GM21737 (cell line): ENCODE measurements around the gene SELL.
"Not testable (repeated sequence)": the region's sequence is repeated elsewhere in the genome, so short reads cannot be mapped to it uniquely, and the experiment has no call there.

ENCODE experiments used
- ATAC-seq: cut with Tn5 transposase; IDR thresholded peaks from one replicate; pipeline ENCODE4 v1.9.1; 2021; ENCODE audit warnings: mild to moderate bottlenecking, moderate library complexity; ENCODE audit not compliant: unreplicated experiment

Gene SELL

DNA sequence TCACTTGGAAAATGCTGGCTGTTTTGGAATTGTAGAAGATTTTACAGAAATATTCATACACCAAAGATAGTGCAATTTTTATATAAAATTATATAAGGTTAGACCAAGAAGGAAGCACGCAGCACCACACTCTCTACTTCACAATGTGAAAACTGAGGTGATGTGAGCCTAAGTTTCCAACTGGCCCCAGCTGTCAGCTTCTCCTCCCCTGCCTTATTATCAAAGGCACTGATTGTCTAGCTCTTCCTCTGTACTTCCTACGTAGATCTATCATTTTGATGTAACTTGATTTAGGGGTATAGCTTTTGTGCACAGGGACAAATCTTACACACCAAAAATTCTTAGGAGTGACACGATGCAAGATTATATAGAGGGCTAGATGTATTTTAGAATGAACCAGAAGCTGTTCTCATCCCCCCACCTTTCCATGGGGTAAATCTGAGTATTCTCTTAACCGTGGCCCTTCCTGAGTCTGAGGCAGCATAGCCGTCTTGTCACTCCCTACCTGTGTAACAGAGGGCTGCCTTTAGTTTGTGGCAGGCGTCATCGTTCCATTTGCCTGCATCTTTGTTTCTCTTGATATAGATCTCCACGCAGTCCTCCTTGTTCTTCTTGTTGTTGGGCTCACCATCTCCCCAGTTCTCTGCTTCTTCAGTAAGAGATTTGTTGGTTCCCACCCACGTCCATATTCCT, 3.4 kb downstream of the SELL start:
- no peak for ATAC-seq

GRCh38 chr1:169704797-169705196, 6.6 kb downstream of the SELL start:
- ATAC-seq: no peak

- no peak for ATAC-seq
Measured at GRCh38 chr1:169701261-169702005, 10.0 kb downstream of the SELL start.

GRCh38 chr1:169699707-169700106, 11.7 kb downstream of the SELL start:
- ATAC-seq: no peak

- ATAC-seq: no peak
Measured at GRCh38 chr1:169698976-169699375, 12.4 kb downstream of the SELL start.

GRCh38 chr1:169697755-169698154, 13.7 kb downstream of the SELL start:
- no peak for ATAC-seq

GRCh38 chr1:169696273-169697100, 14.9 kb downstream of the SELL start:
- no peak for ATAC-seq

GRCh38 chr1:169694304-169695075, 16.9 kb downstream of the SELL start:
- ATAC-seq: peak; percentile 37

- ATAC-seq: no peak
Measured at GRCh38 chr1:169692756-169693460, 18.5 kb downstream of the SELL start.

DNA sequence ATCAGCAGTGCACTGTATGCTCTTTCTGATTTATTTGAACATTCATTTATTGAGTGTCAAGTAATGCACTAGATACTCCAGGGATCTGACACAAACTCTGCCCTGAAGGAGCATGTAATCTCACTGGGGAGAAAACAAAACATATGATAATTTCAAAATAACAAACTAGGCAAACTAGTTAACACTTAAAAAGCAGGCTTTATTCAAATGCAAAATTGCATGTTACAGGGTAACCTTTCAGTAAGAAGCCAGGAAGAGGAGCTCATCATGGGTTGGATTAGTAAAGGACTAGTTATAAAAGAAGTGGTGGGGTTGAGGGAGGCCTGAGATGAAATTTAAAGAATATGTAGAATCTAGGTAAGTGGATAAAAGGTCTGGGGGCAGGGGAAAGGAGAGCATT, 20.9 kb downstream of the SELL start:
- ATAC-seq: no peak

DNA sequence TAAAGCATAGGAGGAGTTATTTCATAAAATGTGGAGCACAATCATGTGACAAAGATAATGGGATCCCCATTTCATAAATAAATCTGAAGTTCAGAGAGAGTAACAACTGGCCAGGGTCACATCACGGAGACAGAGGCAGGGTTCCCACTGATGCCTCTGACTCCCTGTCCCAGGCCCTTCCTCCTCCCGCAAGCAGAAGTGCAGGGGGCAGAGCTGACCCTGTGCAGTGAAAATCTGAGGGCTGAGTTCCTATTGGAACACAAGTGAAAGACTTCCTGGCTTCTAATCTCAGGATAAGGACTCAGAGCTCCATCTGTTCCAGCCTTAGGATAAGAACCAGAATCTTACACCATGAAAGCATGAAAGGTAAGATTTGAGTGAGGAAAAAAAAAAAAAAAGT, 22.0 kb downstream of the SELL start:
- ATAC-seq: no peak

GRCh38 chr1:169688377-169688776, 23.0 kb downstream of the SELL start:
- ATAC-seq: not testable (repeated sequence)

DNA sequence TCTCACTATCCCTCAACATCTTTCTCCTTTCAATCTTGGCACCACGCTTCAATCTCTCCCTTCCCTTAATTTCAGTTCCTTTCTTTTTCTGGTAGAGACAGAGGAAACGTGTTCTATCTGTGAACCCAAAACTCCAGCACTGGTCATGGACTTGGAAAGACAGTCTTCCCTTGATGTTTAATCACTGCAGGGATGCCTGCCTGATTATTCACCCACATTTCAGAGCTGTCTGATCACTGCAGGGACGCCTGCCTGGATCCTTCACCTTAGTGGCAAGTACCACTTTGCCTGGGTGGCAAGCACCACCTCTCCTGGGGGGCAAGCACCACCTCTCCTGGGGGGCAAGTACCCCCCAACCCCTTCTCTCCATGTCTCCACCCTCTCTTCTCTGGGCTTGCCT, 27.8 kb downstream of the SELL start:
- no peak for ATAC-seq

- not testable (repeated sequence) for ATAC-seq
Measured at GRCh38 chr1:169683168-169683567, 28.3 kb downstream of the SELL start.

GRCh38 chr1:169682071-169682470, 29.3 kb downstream of the SELL start:
- ATAC-seq: no peak

GRCh38 chr1:169681140-169681539, 30.3 kb downstream of the SELL start:
- no peak for ATAC-seq

DNA sequence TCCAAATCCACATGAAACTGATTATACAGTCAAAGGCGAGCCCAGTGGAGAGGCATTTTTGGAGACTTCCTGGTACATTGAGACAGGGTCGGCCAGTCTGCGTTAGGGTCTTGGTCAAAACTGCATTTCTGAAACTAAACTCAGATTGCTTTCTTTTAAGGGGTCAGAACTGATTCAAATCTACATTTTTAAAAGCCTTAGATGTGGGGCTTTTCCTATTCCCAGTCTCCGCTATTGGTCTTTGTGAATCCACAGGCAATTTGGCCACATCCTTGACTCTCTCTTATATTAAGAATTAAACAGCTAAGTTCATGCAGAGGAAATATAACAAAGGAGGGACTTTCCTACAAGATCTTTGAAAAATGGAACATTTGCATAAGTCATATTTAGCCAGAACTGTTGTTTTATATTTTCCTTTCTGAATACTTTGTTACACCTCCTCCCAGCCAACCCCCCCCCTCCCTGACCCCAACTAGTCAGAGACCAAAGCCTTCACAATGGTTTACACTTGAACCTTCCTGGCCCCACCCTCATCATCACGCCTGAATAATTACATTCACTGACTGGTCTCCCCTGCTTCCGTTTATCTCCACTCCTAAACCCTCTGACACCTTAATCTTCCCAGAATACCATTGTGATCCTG, 30.9 kb downstream of the SELL start:
- peak; percentile 59 for ATAC-seq

- ATAC-seq: no peak
Measured at GRCh38 chr1:169679692-169680091, 31.7 kb downstream of the SELL start.

DNA sequence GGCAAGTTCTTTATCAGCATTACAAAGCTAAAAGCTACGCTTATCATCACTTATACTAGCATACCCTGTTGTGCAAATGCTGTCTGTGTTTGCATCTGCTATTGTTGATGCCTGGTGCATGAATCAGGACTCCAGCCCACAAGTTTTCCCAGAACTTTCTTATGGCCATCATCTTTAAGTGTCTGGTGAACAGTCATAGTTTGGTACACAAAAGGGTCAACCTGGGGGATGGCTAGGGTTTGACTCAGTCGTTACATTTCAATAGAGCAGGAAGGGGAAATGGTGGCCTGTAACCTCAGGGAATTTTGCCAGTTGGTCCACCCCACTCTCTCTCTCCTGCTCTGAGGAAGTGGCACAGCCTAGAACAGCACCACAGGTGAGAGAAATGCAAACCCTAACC, 35.4 kb downstream of the SELL start:
- ATAC-seq: no peak

GRCh38 chr1:169670836-169671235, 40.6 kb downstream of the SELL start:
- ATAC-seq: no peak
